IMR-90 (cell line): ENCODE results near the gene COLQ. TPM values are rescaled to one million over a fixed set of nuclear protein-coding genes. Genes with fewer than 3 reads are reported as not detected.

Experiments used
- ATAC-seq: fragments of 200-7000 bp; cut with Tn5 transposase; 2 replicates; pipeline ENCODE4 v1.9.1; 2020; ENCODE audit warnings: low read depth, mild to moderate bottlenecking, moderate library complexity
- BruUV-seq: library from RNA; stranded (reverse); fragments of 400-500 nt; replicated peaks from 2 replicates; lab custom pipeline; 2021; lab: Mats Ljungman, UMichigan
- CTCF ChIA-PET: fragments of 300-600 bp; formaldehyde crosslinking; extraction: SDS; loops from one replicate; lab custom pipeline; 2021; ENCODE audit warnings: antibody characterized with exemption; lab: Yijun Ruan, JAX
- POLR2A ChIA-PET: fragments of 300-600 bp; sonication (Branson Sonifier 250); formaldehyde crosslinking; loops from one replicate; lab custom pipeline; 2022; ENCODE audit warnings: antibody characterized with exemption; ENCODE audit not compliant: unreplicated experiment; lab: Charles Lee
- DNase-seq: peaks from one replicate; pipeline ENCODE4 v3.0.0; 2013
- H2AFZ ChIP-seq: replicated peaks from 2 replicates; pipeline ENCODE3; 2013; ENCODE audit warnings: low read length, mild to moderate bottlenecking; ENCODE audit not compliant: poor library complexity
- H2AK5ac ChIP-seq: 2 replicates; pipeline ENCODE4 v1.6.1; 2013; ENCODE audit warnings: low read depth, low read length, inconsistent platforms
- H2AK9ac ChIP-seq: replicated peaks from 2 replicates; pipeline ENCODE3; 2013; ENCODE audit warnings: mild to moderate bottlenecking, low read depth, low read length, moderate library complexity; ENCODE audit not compliant: poor library complexity
- H2BK120ac ChIP-seq: 2 replicates; pipeline ENCODE4 v1.6.1; 2013; ENCODE audit warnings: low read depth, low read length, inconsistent platforms
- H2BK15ac ChIP-seq: 3 replicates; pipeline ENCODE4 v1.6.1; 2013; ENCODE audit warnings: low read depth, low read length, inconsistent platforms
- H2BK20ac ChIP-seq: 2 replicates; pipeline ENCODE4 v1.6.1; 2013; ENCODE audit warnings: low read depth, mild to moderate bottlenecking, inconsistent platforms, low read length, moderate library complexity
- H2BK5ac ChIP-seq: 2 replicates; pipeline ENCODE4 v1.6.1; 2013; ENCODE audit warnings: mild to moderate bottlenecking, low read depth, low read length, inconsistent platforms; ENCODE audit not compliant: poor library complexity, severe bottlenecking
- H3K14ac ChIP-seq: replicated peaks from 2 replicates; pipeline ENCODE4 v1.6.1; 2013; ENCODE audit warnings: low read depth, low read length, inconsistent platforms
- H3K18ac ChIP-seq: 2 replicates; pipeline ENCODE4 v1.6.1; 2013; ENCODE audit warnings: low read depth, low read length, control low read depth
- H3K23ac ChIP-seq: 2 replicates; pipeline ENCODE4 v1.6.1; 2013; ENCODE audit warnings: low read depth, low read length, inconsistent platforms
- H3K27ac ChIP-seq: 2 replicates; pipeline ENCODE4 v1.5.1; 2013; ENCODE audit warnings: mild to moderate bottlenecking, control low read depth, low read length; ENCODE audit not compliant: insufficient read depth
- H3K27me3 ChIP-seq: 2 replicates; pipeline ENCODE4 v1.6.1; 2013; ENCODE audit warnings: low read length; ENCODE audit not compliant: control insufficient read depth, insufficient read depth
- H3K36me3 ChIP-seq: 2 replicates; pipeline ENCODE4 v1.6.1; 2013; ENCODE audit warnings: low read length, mixed read lengths; ENCODE audit not compliant: control insufficient read depth, insufficient read depth
- H3K4ac ChIP-seq: 2 replicates; pipeline ENCODE4 v1.6.1; 2013; ENCODE audit warnings: low read depth, low read length, inconsistent platforms
- H3K4me1 ChIP-seq: 2 replicates; pipeline ENCODE4 v1.6.1; 2013; ENCODE audit warnings: low read length, mixed read lengths; ENCODE audit not compliant: control insufficient read depth, insufficient read depth
- H3K4me2 ChIP-seq: 2 replicates; pipeline ENCODE4 v1.6.1; 2013; ENCODE audit warnings: low read depth, mild to moderate bottlenecking, control low read depth, low read length, moderate library complexity
- H3K4me3 ChIP-seq: 2 replicates; pipeline ENCODE4 v1.5.1; 2013; ENCODE audit warnings: low read depth, mild to moderate bottlenecking, control low read depth, low read length, moderate library complexity; ENCODE audit not compliant: insufficient read depth
- H3K56ac ChIP-seq: 2 replicates; pipeline ENCODE4 v1.6.1; 2013; ENCODE audit warnings: low read length, inconsistent platforms; ENCODE audit not compliant: insufficient read depth; ENCODE audit errors: extremely low read depth
- H3K79me1 ChIP-seq, 2 experiments: 2 replicates each; pipeline ENCODE4 v1.6.1; 2013; ENCODE audit warnings: low read length in 2 of 2, inconsistent platforms in 1 of 2, low read depth in 1 of 2
- H3K9ac ChIP-seq: 2 replicates; pipeline ENCODE4 v1.6.1; 2013; ENCODE audit warnings: low read depth, low read length, control low read depth
- H3K9me1 ChIP-seq: 2 replicates; pipeline ENCODE4 v1.6.1; 2013; ENCODE audit warnings: low read length, inconsistent platforms; ENCODE audit not compliant: insufficient read depth
- H3K9me3 ChIP-seq: 2 replicates; pipeline ENCODE4 v1.6.1; 2013; ENCODE audit warnings: low read length; ENCODE audit not compliant: control insufficient read depth, insufficient read depth
- H4K20me1 ChIP-seq: 2 replicates; pipeline ENCODE4 v1.6.1; 2013; ENCODE audit warnings: low read length, inconsistent platforms; ENCODE audit not compliant: insufficient read depth
- H4K5ac ChIP-seq: 2 replicates; pipeline ENCODE4 v1.6.1; 2013; ENCODE audit warnings: mild to moderate bottlenecking, low read depth, low read length, control low read depth
- H4K8ac ChIP-seq, 2 experiments: 2 replicates each; pipeline ENCODE4 v1.6.1; 2013; ENCODE audit warnings: low read depth in 2 of 2, low read length in 2 of 2, control low read depth in 1 of 2, inconsistent platforms in 1 of 2
- H4K91ac ChIP-seq: 2 replicates; pipeline ENCODE4 v1.6.1; 2013; ENCODE audit warnings: low read depth, low read length, inconsistent platforms; ENCODE audit not compliant: insufficient read depth
- BHLHE40 ChIP-seq: fragments of 150-350 bp; IDR thresholded peaks from 2 replicates; pipeline ENCODE4 v1.6.1; 2016; ENCODE audit warnings: mild to moderate bottlenecking, low read depth, low read length
- CEBPB ChIP-seq: IDR thresholded peaks from 2 replicates; pipeline ENCODE4 v1.6.1; 2012; ENCODE audit warnings: low read depth, low read length, improper control_type of control experiment
- CHD1 ChIP-seq: IDR thresholded peaks from 2 replicates; pipeline ENCODE4 v1.6.1; 2012; ENCODE audit warnings: low read depth, low read length, improper control_type of control experiment
- FOS ChIP-seq: fragments of 150-350 bp; IDR thresholded peaks from 2 replicates; pipeline ENCODE4 v1.6.1; 2016; ENCODE audit warnings: low read depth, low read length
- MAZ ChIP-seq: IDR thresholded peaks from 2 replicates; pipeline ENCODE4 v1.6.1; 2012; ENCODE audit warnings: low read depth, mild to moderate bottlenecking, low read length, improper control_type of control experiment, moderate library complexity, borderline replicate concordance
- MXI1 ChIP-seq: IDR thresholded peaks from 2 replicates; pipeline ENCODE4 v1.6.1; 2012; ENCODE audit warnings: low read depth, mild to moderate bottlenecking, low read length, moderate library complexity, borderline replicate concordance
- NFE2L2 ChIP-seq: fragments of 150-350 bp; IDR thresholded peaks from 2 replicates; pipeline ENCODE4 v1.6.1; 2016; ENCODE audit warnings: low read depth, mild to moderate bottlenecking, low read length
- POLR2A ChIP-seq: IDR thresholded peaks from 2 replicates; pipeline ENCODE4 v1.6.1; 2012; ENCODE audit warnings: mild to moderate bottlenecking, low read depth, low read length
- RAD21 ChIP-seq: IDR thresholded peaks from 2 replicates; pipeline ENCODE4 v1.6.1; 2012; ENCODE audit warnings: low read length, improper control_type of control experiment
- RCOR1 ChIP-seq: IDR thresholded peaks from 2 replicates; pipeline ENCODE4 v1.6.1; 2012; ENCODE audit warnings: mild to moderate bottlenecking, low read length, improper control_type of control experiment; ENCODE audit not compliant: insufficient replicate concordance
- RFX5 ChIP-seq: IDR thresholded peaks from 2 replicates; pipeline ENCODE4 v1.8.0; 2012; ENCODE audit warnings: low read depth, mild to moderate bottlenecking, low read length, moderate library complexity
- SMC3 ChIP-seq: fragments of 150-350 bp; IDR thresholded peaks from 2 replicates; pipeline ENCODE4 v1.6.1; 2016; ENCODE audit warnings: low read depth, mild to moderate bottlenecking, antibody characterized with exemption, low read length, moderate library complexity
- WGBS, 2 experiments: methylation state at CpG; one replicate each; pipeline versions ENCODE4 v1.1.5 to v1.1.7; 2013; ENCODE audit warnings: missing lambda C conversion rate in 2 of 2; ENCODE audit not compliant: insufficient read length in 1 of 2; ENCODE audit errors: extremely low coverage in 2 of 2; 5-methylcytosine and 5-hydroxymethylcytosine counted together
- dilution Hi-C: fragments of 300-500 bp; cut with HindIII; formaldehyde crosslinking; loops from one replicate; pipeline ENCODE4 v1.14.3; 2018; ENCODE audit warnings: low sequenced_read_pairs; ENCODE audit not compliant: unreplicated experiment
- in situ Hi-C: fragments of 300-500 bp; cut with MboI; formaldehyde crosslinking; loops from 3 replicates; pipeline ENCODE4 v1.14.3; 2019; ENCODE audit warnings: low sequenced_read_pairs, inconsistent platforms, mixed read lengths
- intact Hi-C: fragments of 100-400 bp; cut with micrococcal nuclease; formaldehyde crosslinking; loops from 2 replicates; pipeline ENCODE4 v1.10.0; 2022
- polyA plus RNA-seq, 3 experiments: library from polyadenylated mRNA; depleted of rRNA; stranded (reverse); fragments of >200 nt; gene quantifications; 2 replicates each; pipeline ENCODE4 v1.2.3, GENCODE V29; 2012; ENCODE audit warnings: low replicate concordance in 1 of 3
- total RNA-seq: library from RNA; depleted of rRNA; stranded (reverse); fragments of >200 nt; gene quantifications from 2 replicates; pipeline ENCODE4 v1.2.3, GENCODE V29; 2012
- TF ChIP-seq, protein P1 (sequence below): fragments of 150-350 bp; IDR thresholded peaks from 2 replicates; pipeline ENCODE4 v1.6.1; 2017; ENCODE audit warnings: mild to moderate bottlenecking, antibody characterized with exemption, low read length, low read depth
- TF ChIP-seq, protein P2 (sequence below): conservative IDR thresholded peaks from 2 replicates; pipeline ENCODE4 v1.5.1; 2012; ENCODE audit warnings: mild to moderate bottlenecking, low read depth, low read length, improper control_type of control experiment
- TF ChIP-seq, protein P3 (sequence below): fragments of 150-350 bp; IDR thresholded peaks from 2 replicates; pipeline ENCODE4 v1.6.1; 2016; ENCODE audit warnings: low read depth, mild to moderate bottlenecking, low read length, moderate library complexity, borderline replicate concordance

Gene COLQ
- total and polyA plus RNA-seq, 2 of the 4 experiments (the other 2 are of a cell fraction) = 0.18 to 0.65 TPM

DNA sequence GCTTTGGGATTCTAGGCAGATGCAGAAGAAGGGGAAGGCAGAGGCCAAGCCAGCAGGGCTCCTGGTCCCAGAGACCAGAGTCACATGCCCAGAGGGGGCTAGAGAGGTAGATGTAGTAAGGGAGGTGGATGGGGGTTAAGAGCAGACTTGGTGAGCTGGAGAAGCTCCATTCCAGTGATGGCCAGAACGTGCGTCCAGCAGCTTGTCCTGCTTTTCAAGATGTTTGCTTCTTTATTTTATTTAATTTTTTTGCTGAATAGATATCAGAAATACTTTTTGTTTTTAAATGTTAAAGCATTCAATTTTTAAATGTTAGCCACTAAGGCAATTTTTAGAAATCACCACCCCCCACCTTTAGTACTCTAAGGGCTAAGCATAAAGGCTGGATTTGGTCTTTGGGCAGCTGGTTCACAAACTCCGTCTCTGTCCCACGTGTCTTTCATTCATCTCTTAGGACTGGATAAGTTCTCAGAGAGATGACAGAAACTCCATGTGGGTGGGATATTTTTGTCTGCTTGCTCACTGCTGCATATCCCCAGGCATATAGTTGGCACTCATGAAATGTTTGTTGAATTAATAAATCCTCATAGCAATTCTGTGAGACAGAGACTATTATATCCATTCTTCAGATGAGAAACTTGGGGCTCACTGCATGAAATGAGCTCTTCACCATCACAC, 6.7 kb downstream of the COLQ start:
- H3K27ac ChIP-seq = no peak overlapping the region
- CTCF ChIA-PET = no interaction called here
- no CpG with 5 or more reads among the region's 4 CpGs for WGBS, 2 experiments

More for the DNA sequence above, 6.7 kb downstream of the COLQ start:
- H3K79me1 ChIP-seq = no peaks in the 10 kb centered on the region
- H4K5ac ChIP-seq = no peak overlapping the region
- ATAC-seq = no peak
- H3K4me2 ChIP-seq = no peak overlapping the region
- no peak overlapping the region for H3K14ac ChIP-seq
- no peak overlapping the region for H2BK20ac ChIP-seq
- no peak overlapping the region for H2BK15ac ChIP-seq
- intact Hi-C loops = no loop called here
- no peak overlapping the region for H2BK120ac ChIP-seq
- no peak overlapping the region for H3K9ac ChIP-seq
- BruUV-seq = no TSS peak
- H3K4me1 ChIP-seq = no peaks in the 10 kb centered on the region
- peaks cover 2% of the 10 kb centered on the region for H3K27me3 ChIP-seq
- no peak overlapping the region for H3K4me3 ChIP-seq
- peak overlapping the region; percentile 52 for H2AK9ac ChIP-seq
- no peak overlapping the region for H3K18ac ChIP-seq
- H3K56ac ChIP-seq = no peak overlapping the region
- H3K9me3 ChIP-seq = no peaks in the 10 kb centered on the region
- dilution Hi-C loops = no loop called here
- POLR2A ChIA-PET = no interaction called here
- H2AK5ac ChIP-seq = no peak overlapping the region
- H3K4ac ChIP-seq = no peak overlapping the region
- in situ Hi-C loops = no loop called here
- H2AFZ ChIP-seq = peak overlapping the region; percentile 58
- H4K91ac ChIP-seq = no peak overlapping the region
- no peaks in the 10 kb centered on the region for H4K20me1 ChIP-seq
- TF ChIP-seq NFE2L2 (no peak), RAD21 (no peak), CEBPB (no peak), FOS (no peak), BHLHE40 (no peak), CHD1 (no peak), RFX5 (no peak), RCOR1 (no peak), SMC3 (no peak), MAZ (no peak), POLR2A (no peak), MXI1 (no peak)
- TF ChIP-seq, protein P1, sequence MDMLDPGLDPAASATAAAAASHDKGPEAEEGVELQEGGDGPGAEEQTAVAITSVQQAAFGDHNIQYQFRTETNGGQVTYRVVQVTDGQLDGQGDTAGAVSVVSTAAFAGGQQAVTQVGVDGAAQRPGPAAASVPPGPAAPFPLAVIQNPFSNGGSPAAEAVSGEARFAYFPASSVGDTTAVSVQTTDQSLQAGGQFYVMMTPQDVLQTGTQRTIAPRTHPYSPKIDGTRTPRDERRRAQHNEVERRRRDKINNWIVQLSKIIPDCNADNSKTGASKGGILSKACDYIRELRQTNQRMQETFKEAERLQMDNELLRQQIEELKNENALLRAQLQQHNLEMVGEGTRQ = no peak
- TF ChIP-seq, protein P2, sequence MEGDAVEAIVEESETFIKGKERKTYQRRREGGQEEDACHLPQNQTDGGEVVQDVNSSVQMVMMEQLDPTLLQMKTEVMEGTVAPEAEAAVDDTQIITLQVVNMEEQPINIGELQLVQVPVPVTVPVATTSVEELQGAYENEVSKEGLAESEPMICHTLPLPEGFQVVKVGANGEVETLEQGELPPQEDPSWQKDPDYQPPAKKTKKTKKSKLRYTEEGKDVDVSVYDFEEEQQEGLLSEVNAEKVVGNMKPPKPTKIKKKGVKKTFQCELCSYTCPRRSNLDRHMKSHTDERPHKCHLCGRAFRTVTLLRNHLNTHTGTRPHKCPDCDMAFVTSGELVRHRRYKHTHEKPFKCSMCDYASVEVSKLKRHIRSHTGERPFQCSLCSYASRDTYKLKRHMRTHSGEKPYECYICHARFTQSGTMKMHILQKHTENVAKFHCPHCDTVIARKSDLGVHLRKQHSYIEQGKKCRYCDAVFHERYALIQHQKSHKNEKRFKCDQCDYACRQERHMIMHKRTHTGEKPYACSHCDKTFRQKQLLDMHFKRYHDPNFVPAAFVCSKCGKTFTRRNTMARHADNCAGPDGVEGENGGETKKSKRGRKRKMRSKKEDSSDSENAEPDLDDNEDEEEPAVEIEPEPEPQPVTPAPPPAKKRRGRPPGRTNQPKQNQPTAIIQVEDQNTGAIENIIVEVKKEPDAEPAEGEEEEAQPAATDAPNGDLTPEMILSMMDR = no peak
- TF ChIP-seq, protein P3, sequence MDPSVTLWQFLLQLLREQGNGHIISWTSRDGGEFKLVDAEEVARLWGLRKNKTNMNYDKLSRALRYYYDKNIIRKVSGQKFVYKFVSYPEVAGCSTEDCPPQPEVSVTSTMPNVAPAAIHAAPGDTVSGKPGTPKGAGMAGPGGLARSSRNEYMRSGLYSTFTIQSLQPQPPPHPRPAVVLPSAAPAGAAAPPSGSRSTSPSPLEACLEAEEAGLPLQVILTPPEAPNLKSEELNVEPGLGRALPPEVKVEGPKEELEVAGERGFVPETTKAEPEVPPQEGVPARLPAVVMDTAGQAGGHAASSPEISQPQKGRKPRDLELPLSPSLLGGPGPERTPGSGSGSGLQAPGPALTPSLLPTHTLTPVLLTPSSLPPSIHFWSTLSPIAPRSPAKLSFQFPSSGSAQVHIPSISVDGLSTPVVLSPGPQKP = no peak
- no peak overlapping the region for H2BK5ac ChIP-seq
- no peak overlapping the region for H3K23ac ChIP-seq
- peak; percentile 10 for DNase-seq
- H3K9me1 ChIP-seq = 0 out of 2 replicates have a peak, but pooled peaks cover 3% of the 10 kb centered on the region
- H3K36me3 ChIP-seq = no peaks in the 10 kb centered on the region
- no peak overlapping the region for H4K8ac ChIP-seq
